ENCODE measurements around the gene RNF151.

DNA sequence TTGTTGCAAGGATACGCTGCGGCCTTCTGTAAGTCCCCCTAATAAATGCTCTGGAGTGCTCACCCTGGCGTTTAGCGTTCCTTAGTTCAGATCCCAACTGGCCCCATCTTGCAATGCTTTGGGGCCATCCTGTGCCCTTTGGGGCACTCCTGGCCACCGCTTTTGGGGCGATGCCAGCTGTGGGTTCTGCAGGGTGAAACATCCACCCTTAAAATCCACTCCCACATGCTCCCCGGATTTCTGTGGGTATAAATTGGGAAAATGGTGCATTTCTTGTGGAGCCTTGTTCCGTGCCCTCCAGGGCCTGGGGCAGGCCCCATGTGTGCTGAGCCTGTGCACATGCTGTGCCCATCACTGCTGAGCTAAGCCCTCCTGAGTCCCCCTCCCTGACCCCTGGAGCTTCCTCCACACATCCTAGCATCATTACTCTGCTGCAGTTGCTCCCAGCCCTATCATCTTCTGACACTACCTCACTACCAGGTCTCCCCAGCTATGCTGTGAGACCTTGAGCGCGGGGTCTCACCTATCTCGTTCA is 29.6 kb upstream of the RNF151 start:
- no peak for TF ChIP-seq ISL1 (CRISPR knock-in tag; IDR thresholded peaks at IDR 0.05)
- TF ChIP-seq ZFP30 (CRISPR knock-in tag; IDR thresholded peaks at IDR 0.05) = no peak
- no peak for TF ChIP-seq SNAI2 (CRISPR knock-in tag; IDR thresholded peaks at IDR 0.05)
- no peak for TF ChIP-seq ZNF565 (CRISPR knock-in tag; conservative IDR thresholded peaks at IDR 0.05; ENCODE audit: low read depth)
- no peak for TF ChIP-seq TOX (CRISPR knock-in tag; IDR thresholded peaks at IDR 0.05; ENCODE audit: borderline replicate concordance)
- no peak for TF ChIP-seq PATZ1 (CRISPR knock-in tag; IDR thresholded peaks at IDR 0.05; ENCODE audit: borderline replicate concordance)
- TF ChIP-seq ZNF8 (CRISPR knock-in tag; IDR thresholded peaks at IDR 0.05) = no peak
- TF ChIP-seq TCF4 (CRISPR knock-in tag; IDR thresholded peaks at IDR 0.05; ENCODE audit: borderline replicate concordance) = no peak
- no peak for TF ChIP-seq OSR1 (CRISPR knock-in tag; IDR thresholded peaks at IDR 0.05)
- no peak for TF ChIP-seq ESRRG (CRISPR knock-in tag; IDR thresholded peaks at IDR 0.05)
- TF ChIP-seq ZFP3 (CRISPR knock-in tag; IDR thresholded peaks at IDR 0.05) = no peak
- TF ChIP-seq, protein P1, sequence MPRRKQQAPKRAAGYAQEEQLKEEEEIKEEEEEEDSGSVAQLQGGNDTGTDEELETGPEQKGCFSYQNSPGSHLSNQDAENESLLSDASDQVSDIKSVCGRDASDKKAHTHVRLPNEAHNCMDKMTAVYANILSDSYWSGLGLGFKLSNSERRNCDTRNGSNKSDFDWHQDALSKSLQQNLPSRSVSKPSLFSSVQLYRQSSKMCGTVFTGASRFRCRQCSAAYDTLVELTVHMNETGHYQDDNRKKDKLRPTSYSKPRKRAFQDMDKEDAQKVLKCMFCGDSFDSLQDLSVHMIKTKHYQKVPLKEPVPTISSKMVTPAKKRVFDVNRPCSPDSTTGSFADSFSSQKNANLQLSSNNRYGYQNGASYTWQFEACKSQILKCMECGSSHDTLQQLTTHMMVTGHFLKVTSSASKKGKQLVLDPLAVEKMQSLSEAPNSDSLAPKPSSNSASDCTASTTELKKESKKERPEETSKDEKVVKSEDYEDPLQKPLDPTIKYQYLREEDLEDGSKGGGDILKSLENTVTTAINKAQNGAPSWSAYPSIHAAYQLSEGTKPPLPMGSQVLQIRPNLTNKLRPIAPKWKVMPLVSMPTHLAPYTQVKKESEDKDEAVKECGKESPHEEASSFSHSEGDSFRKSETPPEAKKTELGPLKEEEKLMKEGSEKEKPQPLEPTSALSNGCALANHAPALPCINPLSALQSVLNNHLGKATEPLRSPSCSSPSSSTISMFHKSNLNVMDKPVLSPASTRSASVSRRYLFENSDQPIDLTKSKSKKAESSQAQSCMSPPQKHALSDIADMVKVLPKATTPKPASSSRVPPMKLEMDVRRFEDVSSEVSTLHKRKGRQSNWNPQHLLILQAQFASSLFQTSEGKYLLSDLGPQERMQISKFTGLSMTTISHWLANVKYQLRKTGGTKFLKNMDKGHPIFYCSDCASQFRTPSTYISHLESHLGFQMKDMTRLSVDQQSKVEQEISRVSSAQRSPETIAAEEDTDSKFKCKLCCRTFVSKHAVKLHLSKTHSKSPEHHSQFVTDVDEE (CRISPR knock-in tag; IDR thresholded peaks at IDR 0.05) = no peak
- no peak for TF ChIP-seq CREB5 (CRISPR knock-in tag; IDR thresholded peaks at IDR 0.05; ENCODE audit: low read depth)
- no peak for TF ChIP-seq GLIS3 (CRISPR knock-in tag; IDR thresholded peaks at IDR 0.05)

Data from SK-N-SH treated with all-trans-retinoic acid at 6 μM for 48 hours (cell line).